AG09319 (cell line): Measurements from ENCODE around the gene KRT38.

ENCODE experiments used
- DNase-seq: peaks from one replicate; pipeline ENCODE4 v3.0.0-alpha.2; 2010; ENCODE audit warnings: low read depth; ENCODE audit errors: extremely low read depth
- TF ChIP-seq, protein P1 (sequence below): IDR thresholded peaks from 2 replicates; pipeline ENCODE4 v1.5.1; 2011; ENCODE audit warnings: low read depth, mild to moderate bottlenecking, inconsistent platforms, low read length, moderate library complexity

The KRT38 gene

DNA sequence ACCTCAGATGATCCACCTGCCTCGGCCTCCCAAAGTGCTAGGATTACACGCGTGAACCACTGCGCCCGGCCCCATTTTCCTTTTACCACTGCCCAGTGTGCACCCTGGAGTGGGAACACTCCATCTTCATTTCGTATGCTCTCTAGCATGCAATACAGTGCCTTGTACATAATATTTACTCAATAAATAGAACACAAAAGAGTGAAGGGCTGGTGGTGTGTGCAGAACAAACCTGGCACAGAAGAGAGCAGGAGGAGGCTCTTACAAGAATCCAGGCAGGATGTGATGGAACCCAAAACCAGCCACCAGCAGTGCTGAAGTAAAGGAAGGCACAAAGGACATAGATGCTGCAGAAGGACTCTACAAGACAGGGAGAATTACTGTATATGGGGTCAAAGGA lies 23.7 kb downstream of the KRT38 start:
- DNase-seq: no peak
- TF ChIP-seq, protein P1, sequence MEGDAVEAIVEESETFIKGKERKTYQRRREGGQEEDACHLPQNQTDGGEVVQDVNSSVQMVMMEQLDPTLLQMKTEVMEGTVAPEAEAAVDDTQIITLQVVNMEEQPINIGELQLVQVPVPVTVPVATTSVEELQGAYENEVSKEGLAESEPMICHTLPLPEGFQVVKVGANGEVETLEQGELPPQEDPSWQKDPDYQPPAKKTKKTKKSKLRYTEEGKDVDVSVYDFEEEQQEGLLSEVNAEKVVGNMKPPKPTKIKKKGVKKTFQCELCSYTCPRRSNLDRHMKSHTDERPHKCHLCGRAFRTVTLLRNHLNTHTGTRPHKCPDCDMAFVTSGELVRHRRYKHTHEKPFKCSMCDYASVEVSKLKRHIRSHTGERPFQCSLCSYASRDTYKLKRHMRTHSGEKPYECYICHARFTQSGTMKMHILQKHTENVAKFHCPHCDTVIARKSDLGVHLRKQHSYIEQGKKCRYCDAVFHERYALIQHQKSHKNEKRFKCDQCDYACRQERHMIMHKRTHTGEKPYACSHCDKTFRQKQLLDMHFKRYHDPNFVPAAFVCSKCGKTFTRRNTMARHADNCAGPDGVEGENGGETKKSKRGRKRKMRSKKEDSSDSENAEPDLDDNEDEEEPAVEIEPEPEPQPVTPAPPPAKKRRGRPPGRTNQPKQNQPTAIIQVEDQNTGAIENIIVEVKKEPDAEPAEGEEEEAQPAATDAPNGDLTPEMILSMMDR: no peak

DNA sequence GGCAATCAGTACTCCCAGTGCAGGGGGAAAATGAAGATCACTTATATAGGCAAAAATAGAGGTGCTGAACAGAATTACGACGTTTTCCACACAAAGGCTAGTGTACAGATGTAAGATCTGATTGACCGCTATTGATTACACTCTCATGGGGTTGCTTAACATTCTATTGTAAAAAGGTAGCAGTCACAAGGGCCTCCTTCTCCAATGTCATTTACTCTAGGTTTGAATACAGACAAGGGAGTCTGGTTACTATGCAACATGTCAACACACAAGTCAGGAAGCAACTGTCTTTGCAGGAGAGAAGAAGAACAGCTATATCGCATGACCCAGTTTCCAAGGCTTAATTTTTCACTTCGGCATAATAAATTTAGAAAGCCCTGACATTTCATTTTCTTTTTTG lies 24.3 kb downstream of the KRT38 start:
- no peak for DNase-seq
- TF ChIP-seq, protein P1: no peak

DNA sequence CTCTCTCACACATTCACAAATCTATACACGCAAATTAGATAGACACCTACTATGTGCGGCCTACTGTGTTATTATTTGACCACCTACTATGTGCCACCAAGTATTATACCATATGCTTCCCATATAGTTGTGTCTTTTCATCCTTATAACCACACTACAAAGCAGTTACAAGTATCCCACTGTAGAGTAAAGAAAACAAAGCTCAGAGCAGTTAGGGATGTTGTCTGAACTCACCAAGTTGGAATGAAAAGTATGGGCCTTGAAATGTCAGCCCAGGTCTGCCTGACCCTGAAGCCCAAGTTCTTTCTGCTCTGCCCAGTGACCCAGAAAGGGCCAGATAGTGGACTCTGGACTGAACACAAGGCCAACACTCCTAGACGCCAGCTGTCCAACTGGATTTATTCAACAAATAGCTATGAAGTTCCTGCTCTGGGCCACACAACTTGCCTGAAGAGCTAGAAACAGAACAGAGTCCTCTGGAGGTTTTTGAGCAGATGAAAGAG lies 24.9 kb downstream of the KRT38 start:
- TF ChIP-seq, protein P1: no peak; the same call in 1 of the 2 replicates
- DNase-seq: peak; percentile 81

DNA sequence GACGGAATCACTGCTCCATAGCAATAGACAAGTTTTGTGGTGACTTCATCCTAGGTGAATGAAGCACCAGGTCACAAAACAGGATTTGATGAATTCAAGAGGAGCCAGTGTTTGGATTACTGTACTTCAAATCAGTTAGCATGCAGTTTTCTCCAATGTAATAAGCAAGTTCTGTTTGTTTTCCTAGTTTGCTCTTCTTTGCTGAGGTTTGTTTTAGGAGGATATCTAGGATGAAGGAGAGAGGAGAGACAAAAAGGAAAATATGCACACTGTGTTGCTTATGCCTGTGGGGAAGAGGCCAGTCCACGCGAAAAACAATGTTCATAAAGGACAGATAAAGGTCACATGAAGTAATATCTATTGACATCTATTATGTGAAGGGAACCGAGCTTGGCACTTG lies 25.4 kb downstream of the KRT38 start:
- DNase-seq: no peak
- TF ChIP-seq, protein P1: no peak

DNA sequence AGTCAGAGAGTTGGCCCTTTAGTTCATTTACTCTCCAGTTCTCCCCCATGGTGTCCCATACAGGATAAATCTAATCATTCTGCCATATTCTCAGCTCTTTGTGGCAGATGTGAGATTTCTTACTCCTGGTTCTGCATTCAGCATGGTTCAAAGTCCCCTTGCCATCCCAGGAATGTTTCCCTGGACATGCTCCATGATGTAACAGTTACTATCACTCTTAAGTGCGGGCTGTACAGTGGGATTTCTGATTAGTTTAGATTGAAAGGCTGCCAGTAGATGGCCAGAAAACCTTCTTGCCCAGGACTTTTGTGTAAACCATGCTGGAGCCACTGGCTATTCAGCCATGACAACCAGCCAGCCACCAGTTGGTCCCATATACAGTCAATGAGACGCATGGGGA lies 26.8 kb downstream of the KRT38 start:
- TF ChIP-seq, protein P1: no peak
- no peak for DNase-seq

DNA sequence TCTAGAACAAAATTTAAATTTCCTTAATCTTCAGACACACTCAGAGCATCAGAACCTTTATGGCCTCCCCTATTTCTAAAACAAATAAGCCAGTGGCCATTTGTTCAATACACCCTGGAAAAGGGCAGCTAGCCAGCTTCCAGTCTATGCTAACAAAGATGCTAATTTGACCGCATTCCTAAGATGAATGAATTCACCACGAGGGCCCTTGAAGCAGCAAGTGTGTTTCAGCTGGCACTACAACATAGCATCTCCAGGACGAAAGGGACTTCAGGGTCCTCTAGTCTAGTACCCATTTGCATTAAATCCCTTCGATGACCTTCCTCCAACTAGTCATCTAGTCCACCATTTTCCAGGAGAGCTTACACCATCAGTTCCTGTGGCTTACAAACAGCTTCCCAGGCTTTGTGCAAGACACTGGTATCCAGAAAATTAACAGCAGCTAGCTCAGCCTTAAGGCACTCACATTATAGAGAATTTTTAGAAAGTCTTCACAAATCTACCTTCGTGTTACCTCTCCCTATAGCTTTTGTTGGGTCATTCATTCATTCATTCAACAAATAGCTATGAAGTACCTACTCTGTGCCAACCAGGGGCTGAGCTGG lies 27.3 kb downstream of the KRT38 start:
- no peak for DNase-seq
- TF ChIP-seq, protein P1: no peak

DNA sequence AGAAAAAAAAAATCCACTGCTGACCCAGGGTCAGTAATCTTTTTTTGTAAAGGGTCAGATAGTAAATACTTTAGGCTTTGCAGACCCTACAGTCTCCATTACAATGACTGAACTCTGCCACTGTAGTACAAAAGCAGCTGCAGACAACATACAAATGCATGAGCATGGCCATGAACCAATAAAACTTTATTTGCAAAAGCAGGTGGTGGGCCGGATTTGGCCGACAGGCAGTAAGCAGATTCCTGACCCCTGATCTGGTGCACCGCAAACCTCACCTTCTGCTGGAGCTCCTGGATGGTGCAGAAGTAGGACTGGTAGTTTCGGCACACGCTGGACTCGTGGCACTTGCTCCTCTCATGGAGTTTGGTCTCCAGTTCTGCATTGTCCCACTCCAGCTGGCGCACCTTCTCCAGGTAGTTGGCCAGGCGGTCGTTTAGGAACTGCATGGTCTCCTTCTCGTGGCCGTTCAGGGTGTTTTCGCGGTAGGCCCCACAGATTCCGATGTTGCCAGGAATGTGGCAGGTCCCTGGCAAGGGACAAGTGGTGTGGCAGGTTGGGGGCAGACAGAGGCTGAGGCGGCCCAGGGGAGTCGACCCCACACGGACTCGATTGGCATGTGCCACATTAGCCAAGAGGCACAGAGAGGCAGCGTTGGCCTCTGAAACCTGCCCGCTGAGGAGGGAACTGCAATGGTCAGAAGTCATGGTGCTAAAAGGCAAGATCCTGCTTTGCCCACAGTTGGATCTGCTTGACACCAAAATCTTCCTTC lies 29.5 kb downstream of the KRT38 start:
- DNase-seq: no peak
- TF ChIP-seq, protein P1: no peak
